Mammary epithelial cell (primary cell): ENCODE data around the gene CD63.

ENCODE experiments used
- EZH2 ChIP-seq: IDR thresholded peaks from 2 replicates; pipeline ENCODE4 v1.6.1; 2012; ENCODE audit warnings: low read length, inconsistent platforms, borderline replicate concordance
- TF ChIP-seq, protein P1 (sequence below), 2 donors: IDR thresholded peaks in 1 of 2; conservative IDR thresholded peaks in 1 of 2; 2 replicates each; pipeline ENCODE4 v1.5.1; 2011 to 2012; ENCODE audit warnings: inconsistent platforms in 2 of 2, low read length in 2 of 2, mild to moderate bottlenecking in 2 of 2, control low read depth in 1 of 2, low read depth in 1 of 2; ENCODE audit not compliant: insufficient read depth in 1 of 2; ENCODE audit errors: extremely low read depth in 1 of 2

DNA sequence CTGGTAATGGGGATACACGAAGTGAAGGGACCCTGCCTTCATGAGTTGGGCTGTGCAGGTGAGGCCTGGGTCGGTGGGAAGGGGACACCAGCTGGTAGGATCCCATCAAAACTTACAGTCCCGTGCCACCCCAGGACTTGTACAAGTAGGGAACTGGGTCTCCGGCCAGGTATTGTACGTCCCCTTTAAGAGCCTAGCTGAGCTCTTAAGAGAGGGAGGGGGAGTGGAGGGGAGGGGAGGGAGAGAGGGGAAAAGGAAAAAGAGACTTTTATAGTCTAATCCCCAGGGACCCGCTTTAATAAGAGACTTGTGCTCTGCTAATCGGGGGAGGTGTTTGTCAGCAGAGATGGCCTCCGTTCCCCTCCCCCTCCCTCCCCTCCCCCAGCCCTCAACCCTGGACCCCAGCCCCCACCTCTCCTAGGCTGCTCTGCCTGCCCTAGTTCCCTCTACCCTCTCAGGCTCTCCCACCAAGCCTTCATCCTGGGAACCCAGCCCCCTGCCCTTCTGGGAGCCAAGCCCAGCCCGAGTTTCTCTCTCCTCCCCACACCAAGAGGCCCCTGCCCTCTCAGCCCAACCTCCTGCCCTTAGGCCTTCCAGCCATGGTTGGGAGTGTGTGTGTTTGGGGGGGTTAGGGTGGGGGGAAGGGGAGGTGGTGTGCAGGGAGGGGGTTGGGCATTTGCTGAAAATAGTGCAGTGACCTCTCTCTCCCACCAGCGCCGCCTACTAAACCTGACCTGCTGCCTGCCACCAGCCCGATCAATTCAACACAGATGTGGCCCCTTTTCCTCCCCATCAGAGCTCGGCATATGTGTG is 16.8 kb upstream of the CD63 start:
- TF ChIP-seq, protein P1, sequence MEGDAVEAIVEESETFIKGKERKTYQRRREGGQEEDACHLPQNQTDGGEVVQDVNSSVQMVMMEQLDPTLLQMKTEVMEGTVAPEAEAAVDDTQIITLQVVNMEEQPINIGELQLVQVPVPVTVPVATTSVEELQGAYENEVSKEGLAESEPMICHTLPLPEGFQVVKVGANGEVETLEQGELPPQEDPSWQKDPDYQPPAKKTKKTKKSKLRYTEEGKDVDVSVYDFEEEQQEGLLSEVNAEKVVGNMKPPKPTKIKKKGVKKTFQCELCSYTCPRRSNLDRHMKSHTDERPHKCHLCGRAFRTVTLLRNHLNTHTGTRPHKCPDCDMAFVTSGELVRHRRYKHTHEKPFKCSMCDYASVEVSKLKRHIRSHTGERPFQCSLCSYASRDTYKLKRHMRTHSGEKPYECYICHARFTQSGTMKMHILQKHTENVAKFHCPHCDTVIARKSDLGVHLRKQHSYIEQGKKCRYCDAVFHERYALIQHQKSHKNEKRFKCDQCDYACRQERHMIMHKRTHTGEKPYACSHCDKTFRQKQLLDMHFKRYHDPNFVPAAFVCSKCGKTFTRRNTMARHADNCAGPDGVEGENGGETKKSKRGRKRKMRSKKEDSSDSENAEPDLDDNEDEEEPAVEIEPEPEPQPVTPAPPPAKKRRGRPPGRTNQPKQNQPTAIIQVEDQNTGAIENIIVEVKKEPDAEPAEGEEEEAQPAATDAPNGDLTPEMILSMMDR (conservative IDR thresholded peaks at IDR 0.05 in 1 of 2, IDR thresholded peaks at IDR 0.05 in 1 of 2; ENCODE audit: extremely low read depth in 1 of 2, insufficient read depth in 1 of 2, low read depth in 1 of 2, low read length in 2 of 2), result no peak
- no peak for TF ChIP-seq EZH2
